Naive thymus-derived CD4-positive, alpha-beta T cell (primary cell): ENCODE results near the gene KCNQ5. TPM values are rescaled to one million over a fixed set of nuclear protein-coding genes. Genes with fewer than 3 reads are reported as not detected.

Experiments used
- ATAC-seq: fragments of 150-1000 bp; cut with Tn5 transposase; 2 replicates; pipeline ENCODE4 v1.10.0; 2021; ENCODE audit warnings: mild to moderate bottlenecking, moderate library complexity
- CTCF ChIA-PET: fragments of 350-600 bp; sonication (Branson Sonifier 250); formaldehyde crosslinking; loops from one replicate; lab custom pipeline; 2021; ENCODE audit warnings: antibody characterized with exemption; lab: Charles Lee
- POLR2A ChIA-PET: fragments of 350-600 bp; sonication (Branson Sonifier 250); formaldehyde crosslinking; loops from one replicate; lab custom pipeline; 2021; ENCODE audit warnings: antibody characterized with exemption, inconsistent platforms; lab: Charles Lee
- DNase-seq, 9 donors: peaks; one replicate each; pipeline versions ENCODE4 v3.0.0 to v3.0.0-alpha.2; 2020 to 2022; ENCODE audit warnings: mixed read lengths in 1 of 9
- H3K27ac ChIP-seq: one replicate; pipeline ENCODE4 v1.7.0; 2013; ENCODE audit warnings: mild to moderate bottlenecking, low read depth, low read length, moderate library complexity
- H3K27me3 ChIP-seq, 2 donors: one replicate each; pipeline ENCODE4 v1.7.0; 2013; ENCODE audit warnings: low read length in 2 of 2, mild to moderate bottlenecking in 2 of 2, moderate library complexity in 2 of 2; ENCODE audit not compliant: control insufficient read depth in 2 of 2, insufficient read depth in 2 of 2
- H3K36me3 ChIP-seq, 3 experiments: 1 replicate in 2 of 3; 2 replicates in 1 of 3; pipeline ENCODE4 v1.7.0; 2013; ENCODE audit warnings: low read length in 3 of 3, mild to moderate bottlenecking in 3 of 3, moderate library complexity in 1 of 3; ENCODE audit not compliant: insufficient read depth in 3 of 3, control insufficient read depth in 2 of 3
- H3K4me1 ChIP-seq, 2 donors: one replicate each; pipeline ENCODE4 v1.7.0; 2013; ENCODE audit warnings: low read length in 2 of 2, mild to moderate bottlenecking in 2 of 2, moderate library complexity in 1 of 2; ENCODE audit not compliant: control insufficient read depth in 2 of 2, insufficient read depth in 2 of 2
- H3K4me3 ChIP-seq: 2 replicates; pipeline ENCODE4 v1.7.0; 2013; ENCODE audit warnings: mild to moderate bottlenecking, low read length
- H3K9me3 ChIP-seq, 3 experiments: 1 replicate in 2 of 3; 2 replicates in 1 of 3; pipeline ENCODE4 v1.7.0; 2013; ENCODE audit warnings: low read length in 3 of 3; ENCODE audit not compliant: control insufficient read depth in 2 of 3
- H3K27ac Mint-ChIP-seq, 9 donors: one replicate each; pipeline ENCODE4 v1.8.0; 2020 to 2022; ENCODE audit warnings: mixed read lengths in 9 of 9, mild to moderate bottlenecking in 8 of 9, moderate library complexity in 5 of 9, inconsistent platforms in 2 of 9
- H3K27me3 Mint-ChIP-seq, 5 donors: one replicate each; pipeline ENCODE4 v1.8.0; 2021 to 2022; ENCODE audit warnings: mixed read lengths in 5 of 5, mild to moderate bottlenecking in 1 of 5
- H3K36me3 Mint-ChIP-seq, 5 donors: one replicate each; pipeline ENCODE4 v1.8.0; 2020 to 2022; ENCODE audit warnings: mixed read lengths in 5 of 5, mild to moderate bottlenecking in 3 of 5, inconsistent platforms in 1 of 5
- H3K4me1 Mint-ChIP-seq, 7 donors: one replicate each; pipeline ENCODE4 v1.8.0; 2020 to 2022; ENCODE audit warnings: mixed read lengths in 7 of 7, mild to moderate bottlenecking in 3 of 7, inconsistent platforms in 1 of 7
- H3K4me3 Mint-ChIP-seq, 10 donors: one replicate each; pipeline ENCODE4 v1.8.0; 2020 to 2022; ENCODE audit warnings: mild to moderate bottlenecking in 10 of 10, mixed read lengths in 10 of 10, moderate library complexity in 6 of 10, inconsistent platforms in 2 of 10
- H3K9me3 Mint-ChIP-seq, 11 donors: one replicate each; pipeline ENCODE4 v1.8.0; 2020 to 2022; ENCODE audit warnings: mixed read lengths in 11 of 11, mild to moderate bottlenecking in 4 of 11, inconsistent platforms in 1 of 11, moderate library complexity in 1 of 11
- intact Hi-C, 2 donors: fragments of 100-400 bp; cut with micrococcal nuclease; formaldehyde crosslinking; loops; one replicate each; pipeline ENCODE4 v1.15.1; 2023
- polyA plus RNA-seq, 2 donors: library from polyadenylated mRNA; unstranded; fragments of 300-500 nt; fragmentation: Illumina TruSeq; gene quantifications; one replicate each; pipeline ENCODE4 v1.2.3, GENCODE V29; 2021
- total RNA-seq, 6 experiments: library from RNA in 5 of 6; stranded (reverse) in 5 of 6; gene quantifications; 1 replicate in 5 of 6; 2 replicates in 1 of 6; pipeline ENCODE4 v1.2.3 and lab custom pipeline; 2021 to 2026

Gene KCNQ5
- total and polyA plus RNA-seq, 7 experiments from 2014 or later: 2.3 to 18.3 (median 7.2) TPM

- Mint-ChIP-seq H3K4me1 (peaks cover 0 to 13% (median 0%) of the 10 kb centered on the region in 7 donors), H3K9me3 (peaks cover 0 to 2% (median 0%) of the 10 kb centered on the region in 11 donors), H3K4me3 (no peak overlapping the region), H3K36me3 (peaks cover 0 to 9% (median 0%) of the 10 kb centered on the region in 5 donors), H3K27me3 (no peaks in the 10 kb centered on the region), H3K27ac (no peak overlapping the region)
- no peaks in the 10 kb centered on the region for H3K4me1 ChIP-seq
- intact Hi-C loops: no loop called here
- H3K36me3 ChIP-seq: no peaks in the 10 kb centered on the region
- H3K27me3 ChIP-seq: no peaks in the 10 kb centered on the region
- ATAC-seq (no peak), DNase-seq (no peak)
- ChIA-PET CTCF (interaction anchor here (0.6 kb wide), 1 partner anchor 438 kb away, joined by 4 read pairs; no protein-coding TSS in a partner anchor), POLR2A (no interaction called here)
- no peaks in the 10 kb centered on the region for H3K9me3 ChIP-seq
- H3K27ac ChIP-seq: no peak overlapping the region
- no peak overlapping the region for H3K4me3 ChIP-seq
Observed at GRCh38 chr6:72936766-72937559, 315.1 kb downstream of the KCNQ5 start.

GRCh38 chr6:72938104-72938503 lies 316.2 kb downstream of the KCNQ5 start:
- POLR2A ChIA-PET: no interaction called here
- Histone ChIP-seq H3K9me3 (no peaks in the 10 kb centered on the region), H3K27ac (no peak overlapping the region), H3K4me1 (no peaks in the 10 kb centered on the region), H3K36me3 (no peaks in the 10 kb centered on the region), H3K27me3 (no peaks in the 10 kb centered on the region), H3K4me3 (no peak overlapping the region)
- Mint-ChIP-seq H3K36me3 (peaks cover 0 to 9% (median 0%) of the 10 kb centered on the region in 5 donors), H3K4me3 (no peak overlapping the region), H3K4me1 (peaks cover 0 to 13% (median 0%) of the 10 kb centered on the region in 7 donors), H3K27me3 (no peaks in the 10 kb centered on the region), H3K27ac (no peak overlapping the region), H3K9me3 (peaks cover 0 to 2% (median 0%) of the 10 kb centered on the region in 11 donors)
- intact Hi-C loops: no loop called here
- DNase-seq (no peak), ATAC-seq (no peak)
- CTCF ChIA-PET: no interaction called here

GRCh38 chr6:72939004-72939403 lies 317.1 kb downstream of the KCNQ5 start:
- H3K4me3 ChIP-seq: no peak overlapping the region
- no peak for DNase-seq
- H3K27ac ChIP-seq: no peak overlapping the region
- peaks cover 0 to 2% (median 0%) of the 10 kb centered on the region in 11 donors for H3K9me3 Mint-ChIP-seq
- POLR2A ChIA-PET: no interaction called here
- peaks cover 0 to 13% (median 0%) of the 10 kb centered on the region in 7 donors for H3K4me1 Mint-ChIP-seq
- H3K27ac Mint-ChIP-seq: no peak overlapping the region
- ATAC-seq: no peak
- no peaks in the 10 kb centered on the region for H3K9me3 ChIP-seq
- H3K4me1 ChIP-seq: no peaks in the 10 kb centered on the region
- CTCF ChIA-PET: no interaction called here
- H3K27me3 ChIP-seq: no peaks in the 10 kb centered on the region
- H3K36me3 Mint-ChIP-seq: peaks cover 0 to 9% (median 0%) of the 10 kb centered on the region in 5 donors
- no peaks in the 10 kb centered on the region for H3K36me3 ChIP-seq
- intact Hi-C loops: no loop called here
- no peaks in the 10 kb centered on the region for H3K27me3 Mint-ChIP-seq
- H3K4me3 Mint-ChIP-seq: no peak overlapping the region

GRCh38 chr6:72940265-72940664 lies 318.4 kb downstream of the KCNQ5 start:
- no peak for ATAC-seq
- peaks cover 0 to 13% (median 0%) of the 10 kb centered on the region in 7 donors for H3K4me1 Mint-ChIP-seq
- Histone ChIP-seq H3K4me3 (no peak overlapping the region), H3K27me3 (no peaks in the 10 kb centered on the region), H3K4me1 (no peaks in the 10 kb centered on the region), H3K9me3 (no peaks in the 10 kb centered on the region), H3K27ac (no peak overlapping the region), H3K36me3 (no peaks in the 10 kb centered on the region)
- no peaks in the 10 kb centered on the region for H3K27me3 Mint-ChIP-seq
- H3K36me3 Mint-ChIP-seq: peaks cover 0 to 9% (median 0%) of the 10 kb centered on the region in 5 donors
- no peak overlapping the region for H3K4me3 Mint-ChIP-seq
- POLR2A ChIA-PET: no interaction called here
- intact Hi-C loops: no loop called here
- H3K27ac Mint-ChIP-seq: no peak overlapping the region
- CTCF ChIA-PET: interaction anchor here (0.9 kb wide), 1 partner anchor 249 kb away, joined by 3 read pairs; no protein-coding TSS in a partner anchor
- H3K9me3 Mint-ChIP-seq: peaks cover 0 to 2% (median 0%) of the 10 kb centered on the region in 11 donors
- no peak for DNase-seq

- CTCF ChIA-PET: interaction anchor here (0.5 kb wide), 1 partner anchor 19 kb away, joined by 3 read pairs; no protein-coding TSS in a partner anchor
- Histone ChIP-seq H3K27ac (no peak overlapping the region), H3K36me3 (no peaks in the 10 kb centered on the region), H3K4me3 (no peak overlapping the region), H3K4me1 (no peaks in the 10 kb centered on the region), H3K27me3 (no peaks in the 10 kb centered on the region), H3K9me3 (no peaks in the 10 kb centered on the region)
- H3K36me3 Mint-ChIP-seq: peaks cover 0 to 6% (median 0%) of the 10 kb centered on the region in 5 donors
- no peak overlapping the region for H3K27ac Mint-ChIP-seq
- H3K4me1 Mint-ChIP-seq: peaks cover 0 to 6% (median 0%) of the 10 kb centered on the region in 7 donors
- no peaks in the 10 kb centered on the region for H3K27me3 Mint-ChIP-seq
- no peak for ATAC-seq
- intact Hi-C loops: no loop called here
- POLR2A ChIA-PET: no interaction called here
- DNase-seq: no peak
- no peak overlapping the region for H3K4me3 Mint-ChIP-seq
- H3K9me3 Mint-ChIP-seq: peaks cover 0 to 2% (median 0%) of the 10 kb centered on the region in 11 donors
Observed at GRCh38 chr6:72941263-72941662, 319.4 kb downstream of the KCNQ5 start.

GRCh38 chr6:72941751-72942150 lies 319.9 kb downstream of the KCNQ5 start:
- ChIA-PET CTCF (interaction anchor here (0.5 kb wide), 1 partner anchor 19 kb away, joined by 3 read pairs; no protein-coding TSS in a partner anchor), POLR2A (no interaction called here)
- Histone ChIP-seq H3K27ac (no peak overlapping the region), H3K4me1 (no peaks in the 10 kb centered on the region), H3K4me3 (no peak overlapping the region), H3K36me3 (no peaks in the 10 kb centered on the region), H3K9me3 (no peaks in the 10 kb centered on the region), H3K27me3 (no peaks in the 10 kb centered on the region)
- H3K9me3 Mint-ChIP-seq: peaks cover 0 to 2% (median 0%) of the 10 kb centered on the region in 11 donors
- H3K4me1 Mint-ChIP-seq: peaks cover 0 to 5% (median 0%) of the 10 kb centered on the region in 7 donors
- no peak overlapping the region for H3K4me3 Mint-ChIP-seq
- ATAC-seq: no peak
- no peak for DNase-seq
- H3K27me3 Mint-ChIP-seq: no peaks in the 10 kb centered on the region
- intact Hi-C loops: no loop called here
- H3K36me3 Mint-ChIP-seq: peaks cover 0 to 5% (median 0%) of the 10 kb centered on the region in 5 donors
- H3K27ac Mint-ChIP-seq: no peak overlapping the region
